Ovary (tissue), 3 donors: ENCODE measurements around the gene GFRA3.

Experiments used
- CTCF ChIP-seq, 3 donors: fragments of 450-650 bp in 2 of 3; fragments of 200-600 bp in 1 of 3; IDR thresholded peaks; one replicate each; pipeline versions ENCODE4 v1.5.1 to v1.8.0; 2016 to 2022; ENCODE audit warnings: antibody characterized with exemption in 3 of 3, mild to moderate bottlenecking in 1 of 3
- POLR2A ChIP-seq: fragments of 450-650 bp; IDR thresholded peaks from one replicate; pipeline ENCODE4 v1.6.1; 2017; ENCODE audit warnings: antibody characterized with exemption, mild to moderate bottlenecking, moderate library complexity
- donor health status: DM: no; HTN: no; CAD: no.

GRCh38 chr5:138230981-138231589 is 43.3 kb downstream of the GFRA3 start:
- TF ChIP-seq CTCF (IDR thresholded peaks at IDR 0.05) = no peak
- TF ChIP-seq POLR2A = no peak
